ENCODE data around the gene PEMT. TPM values are rescaled to one million over a fixed set of nuclear protein-coding genes. Genes with fewer than 3 reads are reported as not detected.

PEMT gene
- total RNA-seq, 4 donors from 2014 or later: 3.2 to 10.2 (median 7.1) TPM

- H3K4me1 ChIP-seq: no peaks in the 10 kb centered on the region
- intact Hi-C loops (cut with DNase I; ENCODE audit: low total_unique reads) (loop anchor here (10.0 kb wide), 1 partner anchor 116 kb away; no protein-coding TSS in a partner anchor), in situ Hi-C loops (cut with MboI; ENCODE audit: low pct_ligation_motif_present in 1 of 4, low pct_unique_long_range_greater_than_20kb in 1 of 4, low sequenced_read_pairs in 3 of 4) (no loop called here)
- DNase-seq: no peak
- TF ChIP-seq POLR2AphosphoS5 (IDR thresholded peaks at IDR 0.05) (no peak), POLR2A (IDR thresholded peaks at IDR 0.05) (no peak), CTCF (IDR thresholded peaks at IDR 0.05) (no peak), EP300 (IDR thresholded peaks at IDR 0.05; ENCODE audit: low read depth) (no peak)
- no peaks in the 10 kb centered on the region for H3K36me3 ChIP-seq
- H3K27me3 ChIP-seq: no peaks in the 10 kb centered on the region
- no peak overlapping the region for H3K27ac ChIP-seq
- no peaks in the 10 kb centered on the region for H3K9me3 ChIP-seq
- no peak overlapping the region for H3K4me3 ChIP-seq
- WGBS, 2 donors (ENCODE audit: low coverage in 1 of 2): 67 to 82% methylated on average over 3 to 5 of the region's 5 CpGs
Measured at GRCh38 chr17:17518951-17519350, 72.6 kb downstream of the PEMT start.

GRCh38 chr17:17518014-17518413 is 73.5 kb downstream of the PEMT start:
- Histone ChIP-seq H3K27ac (no peak overlapping the region), H3K4me3 (no peak overlapping the region), H3K27me3 (no peaks in the 10 kb centered on the region), H3K9me3 (no peaks in the 10 kb centered on the region), H3K36me3 (no peaks in the 10 kb centered on the region), H3K4me1 (no peaks in the 10 kb centered on the region)
- no peak for DNase-seq
- in situ Hi-C loops (cut with MboI; ENCODE audit: low pct_ligation_motif_present in 1 of 4, low pct_unique_long_range_greater_than_20kb in 1 of 4, low sequenced_read_pairs in 3 of 4): no loop called here
- WGBS, 2 donors (ENCODE audit: low coverage in 1 of 2): 86% methylated on average over 15 of the region's 15 CpGs; no CpG with 5 or more reads in 1 of the 2 donors
- intact Hi-C loops (cut with DNase I; ENCODE audit: low total_unique reads): loop anchor here (10.0 kb wide), 1 partner anchor 117 kb away; no protein-coding TSS in a partner anchor
- no peak for TF ChIP-seq POLR2A (IDR thresholded peaks at IDR 0.05)
- no peak for TF ChIP-seq CTCF (IDR thresholded peaks at IDR 0.05)
- TF ChIP-seq POLR2AphosphoS5 (IDR thresholded peaks at IDR 0.05): no peak
- no peak for TF ChIP-seq EP300 (IDR thresholded peaks at IDR 0.05; ENCODE audit: low read depth)

GRCh38 chr17:17516941-17517720 is 74.4 kb downstream of the PEMT start:
- H3K4me1 ChIP-seq: no peaks in the 10 kb centered on the region
- no peak for DNase-seq
- H3K36me3 ChIP-seq: no peaks in the 10 kb centered on the region
- intact Hi-C loops (cut with DNase I; ENCODE audit: low total_unique reads): loop anchor here (10.0 kb wide), 1 partner anchor 118 kb away; no protein-coding TSS in a partner anchor
- no peaks in the 10 kb centered on the region for H3K9me3 ChIP-seq
- TF ChIP-seq POLR2AphosphoS5 (IDR thresholded peaks at IDR 0.05): no peak
- TF ChIP-seq CTCF (IDR thresholded peaks at IDR 0.05): no peak
- no peak for TF ChIP-seq POLR2A (IDR thresholded peaks at IDR 0.05)
- TF ChIP-seq EP300 (IDR thresholded peaks at IDR 0.05; ENCODE audit: low read depth): no peak
- H3K27me3 ChIP-seq: no peaks in the 10 kb centered on the region
- in situ Hi-C loops (cut with MboI; ENCODE audit: low pct_ligation_motif_present in 1 of 4, low pct_unique_long_range_greater_than_20kb in 1 of 4, low sequenced_read_pairs in 3 of 4): no loop called here
- no peak overlapping the region for H3K27ac ChIP-seq
- H3K4me3 ChIP-seq: no peak overlapping the region
- 90% methylated on average over 14 of the region's 14 CpGs; no CpG with 5 or more reads in 1 of the 2 donors for WGBS, 2 donors (ENCODE audit: low coverage in 1 of 2)

DNA sequence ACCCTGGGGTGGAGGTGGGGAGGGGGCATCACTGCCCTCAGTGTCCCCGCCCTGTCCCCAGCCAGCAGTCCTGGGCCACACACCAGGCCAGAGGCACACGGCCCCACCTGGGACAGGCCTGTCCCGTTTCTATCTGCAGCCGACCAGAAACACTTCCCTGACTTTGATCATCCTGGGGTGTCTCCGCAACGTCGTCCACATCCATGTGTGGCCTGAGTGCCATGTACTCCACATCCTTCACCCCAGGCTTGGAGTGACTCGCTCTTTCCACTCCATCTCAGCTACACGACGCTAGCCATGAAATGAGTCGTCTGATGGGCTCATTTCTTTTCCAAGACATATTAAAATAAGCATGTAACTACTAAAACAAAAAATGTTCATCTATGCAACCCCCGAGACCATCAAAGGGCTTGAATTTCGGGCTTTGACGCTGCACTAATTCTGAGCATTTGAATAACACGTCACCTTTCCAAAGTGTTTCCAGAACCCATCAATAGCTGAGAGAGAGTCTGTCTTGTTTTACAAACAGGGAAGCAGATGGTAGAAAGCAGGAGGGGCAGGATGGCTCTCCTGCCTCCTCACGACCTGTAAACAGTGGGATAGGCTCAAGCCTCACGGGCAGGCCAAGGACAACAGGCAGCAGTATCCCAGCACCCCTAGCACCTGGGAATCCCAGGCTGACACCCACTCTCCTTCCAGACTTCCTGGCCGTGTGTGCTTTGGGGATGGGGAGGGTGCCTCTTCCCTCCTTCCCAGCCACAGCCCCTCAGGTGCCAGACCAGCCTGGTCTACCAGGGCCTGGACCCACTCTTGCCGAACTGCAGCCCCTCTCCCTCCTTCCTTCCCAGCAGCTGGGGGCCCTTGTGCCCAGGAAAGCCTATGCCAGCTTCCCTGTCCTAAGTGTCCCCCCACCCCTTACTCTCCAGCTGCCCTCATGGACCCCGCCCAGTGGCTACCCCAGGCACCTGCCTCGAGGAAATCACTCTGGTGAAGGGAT is 75.3 kb downstream of the PEMT start:
- TF ChIP-seq CTCF (IDR thresholded peaks at IDR 0.05) (no peak), POLR2A (IDR thresholded peaks at IDR 0.05) (no peak)
- DNase-seq: no peak
- WGBS, 2 donors (ENCODE audit: low coverage in 1 of 2): 78 to 100% methylated on average over 2 to 21 of the region's 21 CpGs
- H3K36me3 ChIP-seq: no peaks in the 10 kb centered on the region
- no peak overlapping the region for H3K4me3 ChIP-seq
- H3K27me3 ChIP-seq: no peaks in the 10 kb centered on the region
- no peak overlapping the region for H3K27ac ChIP-seq
- intact Hi-C loops (cut with DNase I; ENCODE audit: low total_unique reads) (loop anchor here (10.0 kb wide), 1 partner anchor 119 kb away; no protein-coding TSS in a partner anchor), in situ Hi-C loops (cut with MboI; ENCODE audit: low pct_ligation_motif_present in 1 of 4, low pct_unique_long_range_greater_than_20kb in 1 of 4, low sequenced_read_pairs in 3 of 4) (no loop called here)
- no peaks in the 10 kb centered on the region for H3K4me1 ChIP-seq
- H3K9me3 ChIP-seq: no peaks in the 10 kb centered on the region

Data from transverse colon (tissue), 4 donors.